Activated CD4-positive, alpha-beta T cell treated with anti-CD3 and anti-CD28 coated beads, Interleukin-10, Interleukin-2, amounts not matched to agents 100 ng/mL and 50 ng/mL, durations not matched to agents 16 hours and 8 hours (primary cell): ENCODE measurements around the gene COQ10B.

Experiments used
- DNase-seq: peaks from one replicate; pipeline ENCODE4 v3.0.0-alpha.2; 2020

The COQ10B gene

DNA sequence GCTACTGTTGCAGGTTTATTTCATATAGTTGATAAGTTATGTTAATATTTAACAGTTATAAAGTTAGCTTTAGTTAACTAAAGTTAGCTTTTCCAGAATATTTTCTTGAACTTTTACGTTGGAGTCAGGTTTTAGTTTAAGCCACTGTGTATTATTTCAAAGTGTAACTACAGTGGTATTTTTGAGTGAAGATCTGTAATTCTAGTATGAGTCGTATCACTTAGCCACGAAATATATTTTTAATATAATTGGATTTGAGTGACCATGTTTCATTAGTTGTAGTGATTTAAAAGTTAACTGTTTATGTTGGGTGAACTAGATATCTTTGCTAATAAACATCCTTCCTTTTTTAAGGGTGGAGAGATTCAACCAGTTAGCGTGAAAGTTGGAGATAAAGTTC, 49.3 kb downstream of the COQ10B start:
- no peak for DNase-seq

DNA sequence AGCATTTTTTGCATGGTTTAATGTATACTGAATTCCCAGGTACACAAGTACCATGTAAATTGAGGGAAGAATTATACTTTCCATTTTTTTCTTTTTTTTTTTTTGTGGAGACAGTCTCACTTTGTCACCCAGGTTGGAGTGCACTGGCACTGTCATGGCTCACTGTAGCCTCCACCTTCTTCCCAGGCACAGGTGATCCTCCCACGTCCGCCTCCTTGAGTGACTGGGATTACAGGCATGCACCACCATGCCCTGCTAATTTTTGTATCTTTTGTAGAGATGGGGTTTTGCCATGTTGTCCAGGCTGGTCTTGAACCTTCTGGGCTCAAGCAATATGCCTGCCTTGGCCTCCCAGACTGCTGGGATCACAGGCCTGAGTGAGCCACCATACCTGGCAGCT, 50.6 kb downstream of the COQ10B start:
- DNase-seq: no peak

- DNase-seq: no peak
Observed at GRCh38 chr2:197504512-197504911, 51.2 kb downstream of the COQ10B start.

GRCh38 chr2:197506658-197507057, 53.3 kb downstream of the COQ10B start:
- DNase-seq: no peak

DNA sequence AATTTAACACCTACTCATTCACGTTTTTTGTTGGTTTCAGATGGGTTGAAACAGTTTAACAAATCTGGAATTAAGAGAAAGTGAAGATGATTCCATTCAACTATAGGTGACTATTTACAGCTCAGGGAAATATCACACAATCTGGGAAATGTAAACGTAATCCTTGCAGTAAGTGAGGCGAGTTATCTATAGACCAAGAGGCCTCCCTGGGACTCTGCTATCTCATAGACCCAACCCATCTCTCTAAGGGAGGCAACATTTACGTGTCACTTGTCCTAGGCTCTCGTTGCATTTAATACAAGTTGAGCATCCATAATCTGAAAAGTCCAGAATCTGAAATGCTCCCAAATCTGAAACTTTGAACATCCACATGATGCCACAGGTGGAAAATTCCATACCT, 60.6 kb downstream of the COQ10B start:
- no peak for DNase-seq

DNA sequence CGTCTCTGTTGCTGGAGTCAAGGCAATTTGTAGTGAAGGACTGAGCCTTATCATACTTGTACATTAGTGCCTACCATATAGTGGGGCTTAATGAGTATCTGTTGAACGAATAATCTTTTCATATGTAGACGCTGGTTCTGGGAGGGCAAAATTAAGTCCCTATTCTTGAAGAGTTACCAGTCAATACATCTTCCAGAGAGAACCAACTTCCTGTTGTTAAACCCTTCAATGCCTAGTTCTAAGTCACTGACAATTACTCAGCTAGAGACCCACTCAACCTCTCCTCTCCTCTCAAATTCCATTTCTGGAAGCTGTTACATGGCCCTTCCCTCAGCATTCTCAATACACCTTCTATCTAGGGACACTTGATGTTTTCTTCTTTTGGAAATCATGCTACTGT, 61.4 kb downstream of the COQ10B start:
- peak; percentile 36 for DNase-seq

DNA sequence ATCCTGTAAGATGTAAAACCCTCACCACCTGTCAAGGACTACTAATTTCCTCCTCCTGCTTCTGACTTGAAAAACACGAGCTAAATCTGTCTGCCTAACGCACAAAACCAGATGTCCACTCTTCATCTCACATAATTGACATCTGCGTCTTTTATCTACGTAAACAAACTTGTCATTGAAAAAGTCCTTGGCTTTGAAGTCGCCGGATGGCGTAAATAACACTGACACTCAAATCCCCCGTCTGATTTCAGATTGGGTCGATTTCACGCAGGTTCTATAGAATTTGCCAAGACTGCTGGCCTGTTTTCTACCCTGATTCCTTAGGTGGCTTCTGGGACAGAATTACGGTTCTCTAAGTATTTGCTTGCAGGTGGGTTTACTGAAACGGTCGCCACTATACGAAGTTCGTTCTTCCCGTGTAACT, 62.0 kb downstream of the COQ10B start:
- DNase-seq: peak; percentile 35

- DNase-seq: peak; percentile 96
Observed at GRCh38 chr2:197515739-197516392, 62.5 kb downstream of the COQ10B start, which contains the start of gene MOB4. Gene MOB4 (plus strand): TSS chr2:197516066. CDS start chr2:197516087, 21 bp downstream.

GRCh38 chr2:197516393-197516761, 63.0 kb downstream of the COQ10B start:
- DNase-seq: no peak

DNA sequence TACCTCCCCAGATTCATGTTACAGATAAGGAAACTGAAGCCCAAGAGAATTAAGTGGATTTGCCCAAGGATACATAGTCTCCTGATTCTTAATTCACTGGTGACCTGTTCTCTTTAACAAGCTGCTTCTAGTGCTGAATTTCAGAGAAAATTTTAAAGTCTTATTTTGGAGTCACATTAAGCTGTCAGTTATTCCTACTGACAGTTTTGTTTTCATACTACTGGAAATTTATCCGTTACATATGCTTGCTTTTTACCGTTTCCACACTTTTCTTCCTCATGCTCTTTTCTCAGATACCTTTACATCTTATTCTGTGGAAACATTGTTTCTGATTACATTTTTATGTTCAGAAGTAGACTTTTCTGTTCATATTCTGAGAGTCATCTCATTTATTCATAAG, 63.8 kb downstream of the COQ10B start:
- no peak for DNase-seq
